ENCODE measurements around the gene UBE2L3.
"Not testable (repeated sequence)": the region's sequence is repeated elsewhere in the genome, so short reads cannot be mapped to it uniquely, and the experiment has no call there.

Gene UBE2L3

GRCh38 chr22:21602579-21602978, 35.1 kb downstream of the UBE2L3 start:
- DNase-seq (ENCODE audit: low read depth): no peak

DNA sequence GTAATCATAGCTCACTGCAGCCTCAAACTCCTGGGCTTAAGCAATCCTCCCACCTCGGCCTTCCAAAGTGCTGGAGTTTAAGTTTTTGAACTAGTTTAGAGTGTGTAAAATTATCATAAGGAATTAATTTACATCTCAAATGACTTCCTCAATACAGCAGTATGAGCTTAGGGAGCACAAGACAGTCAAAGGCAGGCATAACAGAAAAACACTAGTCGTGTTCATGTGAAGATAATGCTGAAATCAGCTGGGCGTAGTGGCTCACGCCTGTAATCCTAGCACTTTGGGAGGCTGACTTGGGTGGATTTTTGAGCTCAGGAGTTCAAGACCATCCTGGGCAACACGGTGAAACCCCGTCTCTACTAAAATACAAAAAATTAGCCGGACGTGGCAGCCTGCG, 36.5 kb downstream of the UBE2L3 start:
- DNase-seq (ENCODE audit: low read depth): no peak

DNA sequence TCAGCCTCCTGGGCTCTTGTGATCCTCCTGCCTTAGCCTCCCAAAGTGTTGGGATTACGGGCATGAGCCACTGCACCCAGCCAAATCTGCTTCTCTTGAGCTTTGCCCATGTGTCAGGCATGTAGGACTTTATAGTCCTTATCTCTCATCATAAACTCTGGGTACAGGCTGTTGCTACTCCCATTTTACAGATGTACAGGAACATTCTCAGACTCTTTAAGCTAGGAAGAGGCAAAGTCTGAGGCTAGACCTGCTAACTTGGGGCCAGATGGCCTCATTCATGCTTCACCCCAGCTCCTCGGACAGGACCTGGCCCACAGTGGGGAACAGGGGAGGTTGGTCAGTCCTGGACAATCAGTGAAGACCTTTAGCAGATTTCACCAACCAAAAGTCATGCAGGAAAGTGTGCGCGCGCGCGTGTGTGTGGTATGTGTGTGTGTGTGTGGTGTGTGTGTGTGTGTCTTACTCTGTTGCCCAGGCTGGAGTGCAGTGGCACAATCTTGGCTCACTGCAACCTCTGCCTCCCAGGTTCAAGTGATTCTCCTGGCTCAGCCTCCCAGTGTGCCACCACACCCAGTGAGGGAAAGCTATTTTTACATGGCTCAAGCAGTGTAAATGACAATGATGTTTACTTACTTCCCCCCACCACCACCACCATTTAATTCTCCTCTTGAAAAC, 38.5 kb downstream of the UBE2L3 start:
- no peak for DNase-seq (ENCODE audit: low read depth)

DNA sequence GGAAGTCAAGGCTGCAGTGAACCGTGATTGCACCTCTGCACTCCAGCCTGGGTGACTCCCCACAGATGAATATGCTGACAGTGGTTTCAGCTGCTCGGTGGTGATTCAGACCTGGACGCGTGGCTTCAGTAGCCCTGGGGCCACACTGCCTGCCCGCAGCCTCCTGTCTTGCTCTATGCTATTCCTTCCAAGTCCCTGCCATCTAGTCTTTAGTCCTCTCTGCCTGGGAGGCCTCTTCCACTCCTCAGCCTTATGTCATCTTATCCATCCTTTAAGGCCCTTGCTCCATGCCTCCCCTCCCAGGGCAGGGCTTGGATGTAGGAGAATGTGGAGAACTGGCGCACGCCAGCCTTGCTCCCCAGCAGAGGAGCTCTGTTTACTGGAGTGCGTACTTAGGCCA, 39.3 kb downstream of the UBE2L3 start:
- DNase-seq (ENCODE audit: low read depth): no peak

- DNase-seq (ENCODE audit: low read depth): not testable (repeated sequence)
Measured at GRCh38 chr22:21609556-21610157, 42.1 kb downstream of the UBE2L3 start.

- DNase-seq (ENCODE audit: low read depth): no peak
Measured at GRCh38 chr22:21611210-21611977, 43.9 kb downstream of the UBE2L3 start.

GRCh38 chr22:21612858-21613257, 45.3 kb downstream of the UBE2L3 start:
- no peak for DNase-seq (ENCODE audit: low read depth)

DNA sequence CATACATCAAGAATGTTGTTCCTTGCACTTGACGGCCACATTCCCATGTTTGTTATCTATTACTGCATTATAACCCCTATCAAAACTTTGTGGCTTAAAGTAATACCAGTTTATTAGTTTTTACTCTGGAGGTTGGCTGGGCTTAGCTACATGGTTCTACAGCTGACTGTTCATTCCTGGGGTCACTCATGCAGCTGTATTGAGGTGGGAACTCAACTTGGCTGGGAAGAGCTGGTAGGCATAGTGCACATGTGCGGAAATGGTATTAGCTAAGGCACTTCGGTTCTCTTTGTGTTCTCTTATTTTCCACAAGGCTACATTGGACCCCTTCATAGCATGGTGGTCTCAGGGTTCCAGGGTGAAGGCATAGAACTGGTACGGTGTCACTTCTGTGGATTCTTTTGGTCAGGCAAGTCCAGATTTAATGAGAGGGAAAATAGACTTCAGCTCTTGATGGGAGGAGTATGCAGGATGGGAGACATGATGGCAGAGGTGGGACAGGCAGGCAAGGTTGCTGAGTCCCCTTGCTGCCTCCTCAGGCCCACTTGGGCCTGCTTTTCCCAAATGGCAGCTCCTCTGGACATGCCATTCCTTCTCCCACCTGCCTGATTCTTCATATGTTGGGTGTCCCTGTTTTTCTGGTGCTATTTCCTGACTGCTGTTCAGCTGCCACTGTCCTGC, 46.2 kb downstream of the UBE2L3 start:
- no peak for DNase-seq (ENCODE audit: low read depth)

- no peak for DNase-seq (ENCODE audit: low read depth)
Measured at GRCh38 chr22:21615731-21616130, 48.2 kb downstream of the UBE2L3 start.

DNA sequence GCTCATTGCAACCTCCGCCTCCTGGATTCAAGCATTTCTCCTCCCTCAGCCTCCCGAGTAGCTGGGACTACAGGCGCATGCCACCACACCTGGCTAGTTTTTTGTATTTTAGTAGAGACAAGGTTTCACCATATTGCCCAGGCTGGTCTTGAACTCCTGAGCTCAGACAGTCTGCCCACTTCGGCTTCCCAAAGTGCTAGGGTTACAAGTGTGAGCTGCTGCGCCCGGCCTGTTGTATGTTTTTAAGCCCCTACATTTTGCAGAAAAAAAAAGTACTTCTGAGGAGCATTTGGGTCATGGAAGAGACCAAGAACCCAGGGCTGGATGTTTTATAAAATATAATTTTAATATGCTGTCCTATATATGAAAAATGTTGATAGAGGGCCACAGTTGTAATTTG, 49.8 kb downstream of the UBE2L3 start:
- DNase-seq (ENCODE audit: low read depth): not testable (repeated sequence)

GRCh38 chr22:21621025-21621424, 53.5 kb downstream of the UBE2L3 start:
- no peak for DNase-seq (ENCODE audit: low read depth)

DNA sequence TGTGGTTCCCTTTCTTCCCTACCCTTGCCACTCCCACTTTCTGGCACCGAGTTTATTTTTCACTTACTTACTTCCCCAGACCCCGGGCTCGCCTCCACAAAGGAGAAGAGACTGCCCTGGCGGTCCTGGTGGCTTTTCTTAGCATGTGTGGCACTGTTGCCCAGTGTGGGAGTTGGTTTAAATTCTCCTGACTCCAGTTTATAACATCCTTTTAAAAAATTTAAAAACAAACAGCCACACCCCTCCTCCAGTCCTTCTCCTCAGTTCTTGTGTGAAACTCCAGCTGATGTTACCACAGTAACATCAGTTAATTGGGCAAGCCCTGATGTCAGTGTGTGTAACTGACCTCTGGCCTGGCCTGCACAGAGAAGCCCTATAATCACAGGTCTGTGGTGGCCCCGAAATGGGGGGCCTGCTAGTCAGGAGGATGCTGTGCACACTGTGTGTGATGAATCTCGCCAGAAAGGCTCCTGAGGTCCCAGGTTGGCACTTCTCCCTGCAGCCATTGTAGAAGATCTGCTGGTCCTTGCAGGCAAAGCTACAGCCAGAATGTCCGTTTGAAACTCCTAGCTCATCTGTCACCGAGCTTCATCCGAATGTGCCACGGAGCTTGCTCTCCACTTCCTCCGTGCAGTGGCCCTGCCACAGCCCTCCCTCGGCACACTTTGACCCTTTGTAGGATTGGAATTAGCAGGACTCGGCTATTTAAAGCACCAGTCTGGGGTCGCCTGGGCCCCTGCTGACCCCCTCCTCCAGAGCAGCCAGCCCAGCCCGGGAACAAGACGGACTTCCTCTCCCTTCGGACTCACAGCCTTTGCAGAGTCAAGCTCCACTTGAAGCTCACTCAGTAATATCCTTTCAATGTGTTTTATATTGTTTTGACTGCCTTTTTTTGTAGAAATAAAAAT, 54.8 kb downstream of the UBE2L3 start:
- no peak for DNase-seq (ENCODE audit: low read depth)

DNA sequence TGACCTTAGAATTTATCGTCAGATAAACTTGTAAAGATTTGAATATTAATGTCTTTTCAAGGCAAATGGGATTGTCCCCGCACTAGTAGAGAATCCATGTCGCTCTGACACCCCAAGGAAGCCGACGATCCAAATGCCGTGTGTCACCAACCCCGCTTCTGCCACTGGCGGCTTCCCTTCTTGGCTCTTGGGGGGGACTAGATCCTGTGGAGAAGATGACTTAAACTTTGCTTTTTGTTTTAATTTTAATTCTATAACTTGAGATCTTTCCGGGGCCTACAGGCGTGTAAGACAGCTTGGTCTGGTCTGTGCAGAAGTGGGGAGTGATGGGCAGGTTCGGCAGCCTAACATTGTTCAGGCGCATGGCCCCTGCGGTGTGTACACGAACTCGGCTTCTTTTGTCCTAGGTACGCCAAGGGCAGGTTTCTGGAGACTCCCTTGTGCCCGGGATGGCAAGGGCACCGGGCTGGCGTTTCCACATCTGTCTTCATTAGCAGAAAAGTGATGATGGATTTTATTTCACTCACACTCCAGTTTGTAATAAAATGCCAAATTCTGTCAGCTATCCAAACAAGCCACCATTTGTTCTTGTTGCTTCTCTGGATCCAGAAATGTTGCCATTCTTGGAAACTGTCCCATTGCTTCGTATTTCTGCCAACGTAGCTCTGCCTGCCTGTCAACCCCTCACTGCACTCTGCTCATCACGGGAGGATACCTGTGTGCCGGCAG, 55.6 kb downstream of the UBE2L3 start:
- DNase-seq (ENCODE audit: low read depth): no peak

GRCh38 chr22:21623648-21623970, 56.1 kb downstream of the UBE2L3 start:
- DNase-seq (ENCODE audit: low read depth): no peak

- DNase-seq (ENCODE audit: low read depth): no peak
Measured at GRCh38 chr22:21624120-21624879, 56.8 kb downstream of the UBE2L3 start.

- no peak for DNase-seq (ENCODE audit: low read depth)
Measured at GRCh38 chr22:21624880-21625791, 57.6 kb downstream of the UBE2L3 start.

DNA sequence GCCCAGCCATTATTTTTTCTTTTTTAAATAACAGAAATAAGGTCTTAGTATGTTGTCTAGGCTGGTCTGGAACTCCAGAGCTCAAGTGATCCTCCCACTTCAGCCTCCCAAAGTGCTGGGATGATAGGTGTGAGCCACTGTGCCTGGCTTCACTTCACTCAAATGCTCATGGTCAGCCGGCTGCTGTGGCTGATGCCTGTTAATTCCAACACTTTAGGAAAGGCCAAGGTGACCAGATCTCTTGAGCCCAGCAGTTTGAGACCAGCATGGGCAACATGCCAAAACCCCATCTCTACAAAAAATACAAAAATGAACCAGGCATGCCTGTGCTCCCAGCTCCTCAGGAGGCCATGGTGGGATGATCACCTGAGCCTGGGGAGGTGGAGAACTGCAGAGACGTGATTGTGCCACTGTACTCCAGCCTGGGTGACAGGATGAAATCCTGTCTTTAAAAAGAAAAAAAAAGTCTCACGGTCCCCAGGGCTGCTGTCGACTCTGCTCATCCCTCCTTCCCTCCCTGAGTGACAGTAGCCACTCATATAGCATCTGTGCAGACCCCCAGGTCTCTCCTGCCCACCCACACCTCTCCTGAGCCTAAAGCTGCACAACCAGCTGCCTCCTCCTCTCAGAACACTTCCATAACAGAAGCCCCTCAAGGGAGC, 58.7 kb downstream of the UBE2L3 start:
- no peak for DNase-seq (ENCODE audit: low read depth)

DNA sequence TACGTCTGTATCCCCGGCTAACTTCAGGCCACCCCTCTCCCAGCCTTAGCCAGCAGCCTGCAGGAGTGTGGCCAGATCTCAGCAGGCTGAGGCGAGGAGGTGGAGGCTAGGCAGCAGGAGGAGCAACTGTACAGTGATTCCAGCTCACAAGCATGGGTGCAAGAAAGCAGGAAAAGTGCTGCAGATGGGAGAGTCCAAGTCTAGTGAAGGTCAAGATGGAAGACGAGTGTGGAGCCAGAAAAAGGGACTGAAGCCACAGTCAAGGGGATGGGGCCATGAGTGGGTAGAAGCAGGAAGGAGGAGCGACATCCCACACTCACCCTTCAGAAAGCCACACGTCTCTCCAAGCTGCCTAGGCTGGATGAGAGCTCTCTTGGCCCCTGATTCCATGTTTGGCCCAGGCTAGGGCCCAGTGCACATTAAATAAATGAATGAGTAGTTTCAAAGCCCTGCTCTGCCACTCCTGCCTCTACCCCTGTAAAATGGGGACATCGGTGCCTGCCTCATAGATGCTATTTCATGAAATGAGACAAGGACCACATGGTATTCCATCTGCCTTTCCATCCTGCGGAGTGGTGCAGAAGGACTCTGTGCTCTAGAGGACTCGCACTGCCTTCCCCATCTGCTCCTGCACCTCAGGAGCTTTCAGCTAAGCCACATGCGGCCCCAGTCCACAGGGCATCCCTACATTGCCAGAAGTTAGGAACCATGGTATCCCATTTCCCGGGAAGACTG, 59.4 kb downstream of the UBE2L3 start:
- no peak for DNase-seq (ENCODE audit: low read depth)
